Raji (cell line): ENCODE measurements around the gene PIP5K1B.

Source experiments
- POLR2A ChIP-seq: IDR thresholded peaks from 2 replicates; pipeline ENCODE4 v1.6.1; 2011; ENCODE audit warnings: low read depth, low read length, control low read depth; ENCODE audit not compliant: insufficient read depth

Gene PIP5K1B

DNA sequence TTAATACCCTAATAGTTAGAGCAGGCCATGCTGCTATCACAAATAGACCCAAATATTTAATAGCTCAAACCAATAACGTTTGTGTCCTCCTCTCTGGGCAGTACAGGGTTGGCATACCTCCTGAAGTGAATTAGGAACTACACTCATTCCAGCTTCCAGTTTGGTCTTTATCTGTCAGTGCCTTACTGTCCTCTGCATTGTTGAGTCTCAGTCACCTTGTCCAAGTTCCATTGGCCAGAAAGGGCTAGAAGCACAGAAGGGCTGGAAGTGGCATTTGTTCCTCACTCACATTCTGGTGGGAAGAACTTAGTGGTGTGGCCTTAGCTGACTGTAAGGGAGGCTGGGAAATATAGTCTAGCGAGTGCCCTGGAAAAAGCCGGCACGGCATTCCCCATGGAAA is 341.7 kb downstream of the PIP5K1B start:
- no peak for TF ChIP-seq POLR2A

DNA sequence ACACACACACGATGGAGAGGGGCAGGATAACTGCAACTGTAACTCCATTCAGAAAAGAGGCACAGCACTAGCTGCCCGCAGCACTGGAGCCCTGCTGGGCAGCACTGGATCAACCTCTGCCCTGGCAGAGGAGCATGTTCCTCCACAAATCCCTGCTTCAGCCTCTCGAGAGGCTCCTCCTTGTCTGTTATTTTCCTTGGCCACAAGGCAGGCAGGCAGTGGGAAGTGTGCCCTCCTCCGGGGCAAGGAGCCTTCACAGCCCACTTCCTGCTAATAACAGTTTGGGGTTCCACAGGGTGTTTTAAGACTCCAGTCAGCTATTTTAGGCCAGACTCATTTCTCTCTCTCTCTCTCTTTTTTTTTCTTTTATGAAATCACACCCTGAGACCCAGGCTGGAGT is 342.3 kb downstream of the PIP5K1B start:
- no peak for TF ChIP-seq POLR2A

DNA sequence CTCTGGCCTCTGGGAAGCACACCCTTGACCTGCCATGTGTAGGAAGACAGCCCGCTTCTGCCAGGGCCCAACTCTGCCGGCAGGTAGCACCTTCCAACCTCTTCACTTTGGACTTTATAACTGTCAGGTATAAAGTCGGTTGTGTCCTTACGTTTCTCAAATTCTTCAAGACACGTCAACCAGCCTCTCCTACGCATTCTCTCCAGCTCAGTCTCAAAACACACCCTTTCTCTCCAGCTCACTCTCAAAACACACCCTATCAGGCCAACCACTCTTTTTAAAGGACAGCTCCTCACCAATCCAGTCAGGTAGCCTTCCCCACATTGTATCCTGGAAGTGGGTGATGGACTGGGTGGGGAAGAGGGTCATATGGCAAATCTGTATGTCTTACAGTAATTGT is 344.1 kb downstream of the PIP5K1B start:
- TF ChIP-seq POLR2A, result no peak

DNA sequence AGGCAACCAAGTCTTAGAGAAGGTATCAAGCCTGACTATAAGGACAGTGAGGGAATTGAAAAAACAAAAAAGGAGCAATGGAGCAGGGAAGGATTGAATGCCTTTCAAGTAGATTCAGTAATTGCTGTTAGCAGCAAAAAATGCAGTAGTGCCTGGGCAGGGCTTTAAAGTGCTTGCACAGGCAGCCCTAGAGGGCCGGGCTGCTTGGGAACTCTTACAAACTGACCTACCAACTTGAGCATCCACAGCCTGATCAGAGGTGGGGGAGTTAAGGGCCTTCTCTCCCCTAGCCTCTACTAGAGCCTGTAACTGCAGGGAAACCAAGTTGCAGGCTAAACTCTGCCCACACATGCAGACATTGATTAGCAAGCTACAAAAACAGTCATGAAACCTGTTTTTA is 349.9 kb downstream of the PIP5K1B start:
- no peak for TF ChIP-seq POLR2A

DNA sequence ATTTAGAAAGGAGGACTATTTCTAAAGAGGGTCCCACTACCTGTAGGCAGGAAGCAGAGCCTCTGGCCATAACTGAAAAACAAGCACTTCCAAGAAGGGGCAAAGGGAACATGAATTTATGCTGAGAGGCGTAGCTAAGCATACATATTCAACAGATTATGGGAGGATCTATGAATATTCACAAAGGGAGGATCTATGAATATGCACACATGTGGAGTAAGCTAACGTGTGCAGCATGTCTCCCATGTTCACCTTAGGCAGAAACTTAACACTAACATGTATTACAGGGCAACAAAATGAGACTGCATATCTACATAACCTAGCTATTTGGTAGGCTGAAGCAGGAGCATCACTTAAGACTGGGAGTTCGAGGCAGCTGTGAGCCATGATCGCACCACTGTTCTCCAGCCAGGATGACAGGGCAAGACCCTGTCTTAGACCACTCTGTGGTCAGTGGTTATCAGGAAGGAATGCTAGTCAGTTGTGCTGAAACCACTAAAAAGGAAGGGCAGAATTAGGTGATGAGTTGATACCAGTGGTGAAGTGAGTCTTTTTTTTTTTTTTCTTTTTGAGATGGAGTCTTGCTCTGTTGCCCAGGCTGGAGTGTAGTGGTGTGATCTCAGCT is 351.3 kb downstream of the PIP5K1B start:
- TF ChIP-seq POLR2A, result no peak

DNA sequence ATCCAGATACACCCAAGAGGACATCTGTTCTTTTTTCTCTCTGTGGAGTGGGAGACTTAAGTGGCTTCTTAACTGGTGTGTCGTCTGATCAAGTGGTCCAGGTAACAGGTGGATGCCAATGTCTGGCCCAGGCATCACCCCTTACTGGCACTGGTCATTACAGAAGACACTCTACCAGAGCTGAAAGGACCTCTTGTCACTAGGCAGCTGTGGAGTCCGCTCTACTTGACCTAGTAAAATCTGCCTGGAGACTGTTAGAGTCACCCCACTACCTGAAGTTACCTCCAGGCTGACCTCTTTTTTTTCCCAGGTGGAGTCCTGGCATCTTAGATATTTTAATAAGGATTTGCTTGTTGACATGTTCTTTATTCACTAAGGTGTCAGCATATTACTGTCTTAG is 353.1 kb downstream of the PIP5K1B start:
- TF ChIP-seq POLR2A, result no peak
